Ecto neural progenitor cell (in vitro differentiated cells): Measurements from ENCODE around the gene UMAD1.

ENCODE experiments used
- DNase-seq: peaks from one replicate; pipeline ENCODE4 v3.0.0-alpha.2; 2018; ENCODE audit warnings: low spot score

The UMAD1 gene

DNA sequence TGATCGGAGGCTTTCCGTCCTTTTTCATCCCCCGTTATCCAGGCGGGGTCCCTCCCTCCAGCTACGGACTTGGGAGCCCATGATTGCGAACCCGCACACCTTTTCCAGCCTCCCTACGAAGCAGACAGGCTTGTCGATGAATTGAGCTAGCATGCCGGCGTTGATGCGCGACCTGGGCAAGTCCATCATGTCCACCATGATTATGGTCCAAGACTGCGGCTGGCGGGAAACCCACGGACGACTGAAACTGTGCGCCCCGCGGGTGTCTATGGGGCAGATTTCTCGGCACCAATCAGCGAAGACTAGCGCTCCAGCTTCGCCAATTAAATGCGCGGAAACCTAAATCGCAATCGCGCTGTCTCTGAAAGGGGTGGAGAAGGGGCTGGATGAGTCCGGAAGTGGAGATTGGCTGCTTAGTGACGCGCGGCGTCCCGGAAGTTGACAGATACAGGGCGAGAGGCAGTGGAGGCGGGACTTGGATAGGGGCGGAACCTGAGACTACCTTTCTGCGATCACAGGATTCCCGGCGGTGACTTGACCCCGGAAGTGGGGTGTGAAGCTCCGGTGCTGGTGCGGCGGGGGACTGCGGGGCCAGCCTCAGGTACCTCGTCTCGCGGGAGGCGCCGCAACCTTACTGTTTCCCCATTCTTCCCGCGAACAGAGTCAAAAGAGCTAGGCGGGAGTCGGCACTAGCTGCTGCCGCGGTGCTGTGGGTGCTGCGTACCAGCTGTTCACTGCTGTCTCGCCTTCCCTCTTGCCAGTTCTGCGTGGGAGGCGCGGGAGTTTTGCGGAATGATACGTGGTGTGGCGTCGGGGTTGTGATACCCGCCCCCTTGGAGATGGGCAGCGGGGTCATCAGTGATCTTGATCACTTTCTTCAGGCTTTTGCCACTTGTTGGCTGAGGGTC, at the start of gene UMAD1:
TSS of gene UMAD1 (plus strand) at position 532 of the 908 bp plus-strand sequence. CDS start 32,620 bp downstream, outside the sequence.
- peak; percentile 96 for DNase-seq

- no peak for DNase-seq
Measured at GRCh38 chr7:7595451-7595850, 45.1 kb upstream of the UMAD1 start.

GRCh38 chr7:7596176-7596575, 44.4 kb upstream of the UMAD1 start:
- DNase-seq = no peak

GRCh38 chr7:7607010-7607409, 33.5 kb upstream of the UMAD1 start:
- DNase-seq = no peak

- no peak for DNase-seq
Measured at GRCh38 chr7:7609330-7609729, 31.2 kb upstream of the UMAD1 start.

DNA sequence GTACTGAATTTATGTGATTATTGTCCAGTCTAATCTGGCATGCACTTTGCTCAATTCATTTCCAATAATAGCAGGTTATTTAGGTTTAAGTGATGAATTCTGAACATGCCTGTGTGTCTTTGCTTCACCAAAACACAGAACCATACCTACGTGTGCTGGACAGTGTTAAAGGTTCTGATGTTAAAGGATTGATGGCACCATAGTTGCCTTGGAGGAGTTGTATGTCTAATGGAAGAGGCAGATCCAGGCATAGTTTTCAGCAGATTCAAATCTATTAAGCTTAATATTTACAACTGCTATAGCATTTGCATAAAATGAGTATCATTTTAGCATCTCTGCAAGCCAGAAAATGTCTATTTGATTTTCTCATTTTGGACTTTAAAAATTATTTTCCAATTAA, 28.0 kb upstream of the UMAD1 start:
- no peak for DNase-seq

- no peak for DNase-seq
Measured at GRCh38 chr7:7613210-7613609, 27.3 kb upstream of the UMAD1 start.

GRCh38 chr7:7614018-7614741, 26.4 kb upstream of the UMAD1 start:
- DNase-seq = no peak

DNA sequence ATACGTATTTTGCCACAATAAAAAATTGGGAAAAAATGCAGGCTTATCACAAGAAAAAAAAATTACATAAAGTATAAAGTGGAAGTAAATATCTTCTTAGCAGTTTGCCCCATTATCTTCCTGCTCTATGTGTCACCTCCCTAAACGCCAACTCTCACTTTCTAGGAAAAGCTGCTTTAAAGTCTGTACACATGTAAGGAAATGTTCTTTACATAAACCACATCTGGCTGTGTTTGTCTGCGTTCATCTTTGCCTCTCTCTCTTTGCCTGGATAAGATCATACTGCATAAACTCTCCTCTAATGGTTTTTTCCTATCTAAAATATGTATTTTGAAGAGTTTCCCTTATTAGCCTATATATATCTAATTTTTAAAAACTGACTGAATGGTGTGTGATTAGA, 23.0 kb upstream of the UMAD1 start:
- DNase-seq = no peak

GRCh38 chr7:7618410-7618809, 22.1 kb upstream of the UMAD1 start:
- DNase-seq = no peak

DNA sequence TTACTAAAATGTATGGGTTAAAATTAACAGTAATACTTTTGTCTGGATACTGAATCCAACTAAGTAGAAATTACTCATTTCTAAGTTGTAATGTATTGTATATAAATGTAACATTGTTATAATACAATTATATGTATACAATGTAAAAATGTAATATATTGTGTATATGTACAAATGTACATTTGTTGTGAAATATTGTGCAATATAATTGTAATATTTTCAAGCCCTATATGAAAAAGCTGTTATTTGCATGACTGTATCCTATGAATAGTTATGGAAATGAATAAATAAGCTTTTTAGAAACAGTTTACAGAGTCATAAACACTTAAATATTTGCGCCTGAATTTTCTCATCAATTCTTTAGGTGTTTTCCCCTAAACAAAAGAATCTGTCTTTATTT, 20.3 kb upstream of the UMAD1 start:
- no peak for DNase-seq

- no peak for DNase-seq
Measured at GRCh38 chr7:7620644-7621210, 19.8 kb upstream of the UMAD1 start.

DNA sequence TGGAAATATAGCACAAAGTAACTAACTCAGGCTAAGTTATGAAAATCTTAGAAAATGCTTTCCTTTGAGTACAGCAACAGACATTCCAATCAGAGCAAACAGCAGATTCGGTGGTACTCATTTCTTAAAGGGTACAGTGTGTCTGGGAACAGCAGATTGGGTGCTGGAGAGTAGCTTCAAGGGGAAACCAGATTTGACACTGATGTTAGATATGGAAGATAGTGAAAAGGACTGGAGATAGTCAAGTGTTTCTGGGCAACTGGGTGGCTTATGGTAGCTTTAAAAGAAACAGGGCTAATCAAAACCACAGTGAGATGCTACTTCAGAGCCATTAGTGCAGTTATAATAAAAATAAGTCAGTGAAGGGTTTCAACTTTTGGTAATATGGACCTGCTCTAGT, 12.1 kb upstream of the UMAD1 start:
- no peak for DNase-seq

GRCh38 chr7:7630626-7631329, 9.8 kb upstream of the UMAD1 start:
- DNase-seq = no peak

- DNase-seq = no peak
Measured at GRCh38 chr7:7639421-7639820, 1.1 kb upstream of the UMAD1 start.

GRCh38 chr7:7639847-7640220, 718 bp upstream of the UMAD1 start:
- no peak for DNase-seq

DNA sequence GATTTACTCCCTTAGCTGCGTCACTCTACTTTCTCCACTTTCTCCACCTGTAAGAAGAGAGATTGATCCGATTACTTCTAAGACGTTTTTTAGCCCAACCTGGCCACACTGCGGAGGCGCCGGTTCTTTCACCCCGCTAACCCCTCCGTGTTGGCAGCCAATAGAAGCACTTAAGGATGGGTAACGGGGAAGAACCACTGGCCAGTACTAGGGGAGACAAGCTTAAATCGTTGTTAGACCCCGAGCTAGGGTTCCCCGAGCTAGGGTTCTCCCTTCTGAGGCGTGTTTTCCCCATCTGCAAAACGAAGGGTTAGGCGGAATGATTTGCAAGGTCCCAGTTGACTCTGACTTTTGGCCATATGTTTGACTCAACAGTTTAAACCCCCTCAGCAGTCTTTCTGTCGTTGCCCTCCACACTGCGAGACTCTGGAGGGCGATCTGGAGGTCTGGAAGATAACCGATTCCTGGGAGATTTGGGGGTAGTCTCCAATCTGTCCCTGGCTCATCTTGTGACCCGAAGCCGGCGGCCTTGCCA, 644 bp downstream of the UMAD1 start:
- DNase-seq = no peak

GRCh38 chr7:7642081-7642480, 1.5 kb downstream of the UMAD1 start:
- no peak for DNase-seq

GRCh38 chr7:7647495-7648036, 7.0 kb downstream of the UMAD1 start:
- DNase-seq = no peak

GRCh38 chr7:7650682-7651206, 10.2 kb downstream of the UMAD1 start:
- no peak for DNase-seq

GRCh38 chr7:7651479-7651878, 10.9 kb downstream of the UMAD1 start:
- DNase-seq = no peak
